ENCODE measurements around the gene CDK8. TPM values are rescaled to one million over a fixed set of nuclear protein-coding genes. Genes with fewer than 3 reads are reported as not detected.
"Not testable (repeated sequence)": the region's sequence is repeated elsewhere in the genome, so short reads cannot be mapped to it uniquely, and the experiment has no call there.

Gene CDK8
- total RNA-seq, 1 experiment from 2014 or later, result 22.2 TPM

- Mint-ChIP-seq H3K9me3 (ENCODE audit: unreplicated experiment) (no peaks in the 10 kb centered on the region), H3K4me3 (ENCODE audit: unreplicated experiment) (no peak overlapping the region), H3K4me1 (ENCODE audit: insufficient read depth, unreplicated experiment) (no peaks in the 10 kb centered on the region), H3K36me3 (ENCODE audit: insufficient read depth, unreplicated experiment) (no peaks in the 10 kb centered on the region), H3K27ac (ENCODE audit: low read depth, unreplicated experiment) (no peak overlapping the region), H3K27me3 (ENCODE audit: insufficient read depth, unreplicated experiment) (no peaks in the 10 kb centered on the region)
- POLR2A ChIA-PET, result no interaction called here
- CTCF ChIA-PET, result no interaction called here
- BruUV-seq (replicated peaks), result no TSS peak
- intact Hi-C loops (cut with micrococcal nuclease), result no loop called here
- TF ChIP-seq, protein P1, sequence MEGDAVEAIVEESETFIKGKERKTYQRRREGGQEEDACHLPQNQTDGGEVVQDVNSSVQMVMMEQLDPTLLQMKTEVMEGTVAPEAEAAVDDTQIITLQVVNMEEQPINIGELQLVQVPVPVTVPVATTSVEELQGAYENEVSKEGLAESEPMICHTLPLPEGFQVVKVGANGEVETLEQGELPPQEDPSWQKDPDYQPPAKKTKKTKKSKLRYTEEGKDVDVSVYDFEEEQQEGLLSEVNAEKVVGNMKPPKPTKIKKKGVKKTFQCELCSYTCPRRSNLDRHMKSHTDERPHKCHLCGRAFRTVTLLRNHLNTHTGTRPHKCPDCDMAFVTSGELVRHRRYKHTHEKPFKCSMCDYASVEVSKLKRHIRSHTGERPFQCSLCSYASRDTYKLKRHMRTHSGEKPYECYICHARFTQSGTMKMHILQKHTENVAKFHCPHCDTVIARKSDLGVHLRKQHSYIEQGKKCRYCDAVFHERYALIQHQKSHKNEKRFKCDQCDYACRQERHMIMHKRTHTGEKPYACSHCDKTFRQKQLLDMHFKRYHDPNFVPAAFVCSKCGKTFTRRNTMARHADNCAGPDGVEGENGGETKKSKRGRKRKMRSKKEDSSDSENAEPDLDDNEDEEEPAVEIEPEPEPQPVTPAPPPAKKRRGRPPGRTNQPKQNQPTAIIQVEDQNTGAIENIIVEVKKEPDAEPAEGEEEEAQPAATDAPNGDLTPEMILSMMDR (IDR thresholded peaks at IDR 0.05; ENCODE audit: unreplicated experiment), result no peak
- no peak for DNase-seq (ENCODE audit: unreplicated experiment)
Observed at GRCh38 chr13:26308250-26308649, 54.3 kb downstream of the CDK8 start.

DNA sequence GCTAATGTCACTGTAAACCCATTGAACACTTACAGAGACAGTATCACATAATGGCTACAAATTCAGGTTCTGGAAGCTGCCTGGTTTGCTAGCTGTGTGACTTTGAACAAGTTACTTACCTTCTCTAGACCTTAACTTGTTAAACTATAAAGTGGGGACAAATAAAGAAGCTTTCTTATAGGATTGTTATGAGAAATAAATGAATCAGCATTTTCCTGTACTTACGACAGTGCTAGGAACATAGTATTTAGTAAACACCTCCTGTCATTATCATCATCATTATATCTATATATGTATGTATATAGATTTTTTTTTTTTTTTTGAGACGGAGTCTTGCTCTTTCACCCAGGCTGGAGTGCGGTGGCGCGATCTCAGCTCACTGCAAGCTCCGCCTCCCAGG is 54.9 kb downstream of the CDK8 start:
- CTCF ChIA-PET, result no interaction called here
- Mint-ChIP-seq H3K4me1 (ENCODE audit: insufficient read depth, unreplicated experiment) (no peaks in the 10 kb centered on the region), H3K9me3 (ENCODE audit: unreplicated experiment) (no peaks in the 10 kb centered on the region), H3K27ac (ENCODE audit: low read depth, unreplicated experiment) (no peak overlapping the region), H3K4me3 (ENCODE audit: unreplicated experiment) (no peak overlapping the region), H3K27me3 (ENCODE audit: insufficient read depth, unreplicated experiment) (no peaks in the 10 kb centered on the region), H3K36me3 (ENCODE audit: insufficient read depth, unreplicated experiment) (no peaks in the 10 kb centered on the region)
- BruUV-seq (replicated peaks), result no TSS peak
- POLR2A ChIA-PET, result no interaction called here
- DNase-seq (ENCODE audit: unreplicated experiment), result no peak
- intact Hi-C loops (cut with micrococcal nuclease), result no loop called here
- TF ChIP-seq, protein P1 (IDR thresholded peaks at IDR 0.05; ENCODE audit: unreplicated experiment), result no peak

GRCh38 chr13:26310003-26310402 is 56.1 kb downstream of the CDK8 start:
- no TSS peak for BruUV-seq (replicated peaks)
- no peaks in the 10 kb centered on the region for H3K36me3 Mint-ChIP-seq (ENCODE audit: insufficient read depth, unreplicated experiment)
- no peak for DNase-seq (ENCODE audit: unreplicated experiment)
- H3K27me3 Mint-ChIP-seq (ENCODE audit: insufficient read depth, unreplicated experiment), result no peaks in the 10 kb centered on the region
- no peaks in the 10 kb centered on the region for H3K9me3 Mint-ChIP-seq (ENCODE audit: unreplicated experiment)
- H3K4me1 Mint-ChIP-seq (ENCODE audit: insufficient read depth, unreplicated experiment), result no peaks in the 10 kb centered on the region
- intact Hi-C loops (cut with micrococcal nuclease), result no loop called here
- CTCF ChIA-PET, result interaction anchor here (0.6 to 0.7 kb wide), 2 partner anchors 134 to 1170 kb away, joined by 3 read pairs; no protein-coding TSS in a partner anchor
- POLR2A ChIA-PET, result interaction anchor here (1.1 kb wide), 1 partner anchor 9 kb away, joined by 3 read pairs; no protein-coding TSS in a partner anchor
- H3K4me3 Mint-ChIP-seq (ENCODE audit: unreplicated experiment), result no peak overlapping the region
- peak overlapping the region; percentile 78 for H3K27ac Mint-ChIP-seq (ENCODE audit: low read depth, unreplicated experiment)
- TF ChIP-seq, protein P1 (IDR thresholded peaks at IDR 0.05; ENCODE audit: unreplicated experiment), result no peak

GRCh38 chr13:26310470-26310869 is 56.5 kb downstream of the CDK8 start:
- intact Hi-C loops (cut with micrococcal nuclease), result no loop called here
- TF ChIP-seq, protein P1 (IDR thresholded peaks at IDR 0.05; ENCODE audit: unreplicated experiment), result no peak
- no TSS peak for BruUV-seq (replicated peaks)
- H3K4me1 Mint-ChIP-seq (ENCODE audit: insufficient read depth, unreplicated experiment), result no peaks in the 10 kb centered on the region
- CTCF ChIA-PET, result interaction anchor here (0.6 to 0.7 kb wide), 2 partner anchors 133 to 1171 kb away, joined by 3 read pairs; no protein-coding TSS in a partner anchor
- no peaks in the 10 kb centered on the region for H3K36me3 Mint-ChIP-seq (ENCODE audit: insufficient read depth, unreplicated experiment)
- no peaks in the 10 kb centered on the region for H3K27me3 Mint-ChIP-seq (ENCODE audit: insufficient read depth, unreplicated experiment)
- POLR2A ChIA-PET, result interaction anchor here (1.1 kb wide), 1 partner anchor 9 kb away, joined by 3 read pairs; no protein-coding TSS in a partner anchor
- no peak overlapping the region for H3K27ac Mint-ChIP-seq (ENCODE audit: low read depth, unreplicated experiment)
- no peak for DNase-seq (ENCODE audit: unreplicated experiment)
- H3K9me3 Mint-ChIP-seq (ENCODE audit: unreplicated experiment), result no peaks in the 10 kb centered on the region
- H3K4me3 Mint-ChIP-seq (ENCODE audit: unreplicated experiment), result no peak overlapping the region

DNA sequence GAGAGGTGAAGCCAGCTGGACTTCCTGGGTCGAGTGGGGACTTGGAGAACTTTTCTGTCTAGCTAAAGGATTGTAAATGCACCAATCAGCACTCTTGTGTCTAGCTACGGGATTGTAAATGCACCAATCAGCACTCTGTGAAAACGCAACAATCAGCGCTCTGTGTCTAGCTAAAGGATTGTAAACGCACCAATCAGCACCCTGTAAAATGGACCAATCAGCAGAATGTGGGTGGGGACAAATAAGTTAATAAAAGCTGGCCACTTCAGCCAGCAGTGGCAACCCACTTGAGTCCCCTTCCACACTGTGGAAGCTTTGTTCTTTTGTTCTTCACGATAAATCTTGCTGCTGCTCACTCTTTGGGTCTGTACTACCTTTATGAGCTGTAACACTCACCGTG is 58.1 kb downstream of the CDK8 start:
- H3K4me3 Mint-ChIP-seq (ENCODE audit: unreplicated experiment); CTCF ChIA-PET; H3K36me3 Mint-ChIP-seq (ENCODE audit: insufficient read depth, unreplicated experiment); H3K27me3 Mint-ChIP-seq (ENCODE audit: insufficient read depth, unreplicated experiment); H3K27ac Mint-ChIP-seq (ENCODE audit: low read depth, unreplicated experiment); DNase-seq (ENCODE audit: unreplicated experiment); BruUV-seq (replicated peaks); H3K9me3 Mint-ChIP-seq (ENCODE audit: unreplicated experiment); intact Hi-C loops (cut with micrococcal nuclease); H3K4me1 Mint-ChIP-seq (ENCODE audit: insufficient read depth, unreplicated experiment): not testable (repeated sequence)
- POLR2A ChIA-PET, result interaction anchor here (0.6 kb wide), 1 partner anchor 382 kb away, joined by 3 read pairs; no protein-coding TSS in a partner anchor

GRCh38 chr13:26316095-26316494 is 62.2 kb downstream of the CDK8 start:
- POLR2A ChIA-PET, result interaction anchor here (0.6 to 0.7 kb wide), 2 partner anchors 15 to 475 kb away, joined by 3 to 4 read pairs; no protein-coding TSS in a partner anchor
- H3K4me3 Mint-ChIP-seq (ENCODE audit: unreplicated experiment); H3K9me3 Mint-ChIP-seq (ENCODE audit: unreplicated experiment); H3K27me3 Mint-ChIP-seq (ENCODE audit: insufficient read depth, unreplicated experiment); BruUV-seq (replicated peaks); H3K27ac Mint-ChIP-seq (ENCODE audit: low read depth, unreplicated experiment); H3K36me3 Mint-ChIP-seq (ENCODE audit: insufficient read depth, unreplicated experiment); DNase-seq (ENCODE audit: unreplicated experiment); CTCF ChIA-PET; H3K4me1 Mint-ChIP-seq (ENCODE audit: insufficient read depth, unreplicated experiment); intact Hi-C loops (cut with micrococcal nuclease): not testable (repeated sequence)

All from MCF 10A (cell line).